Cortex of kidney (tissue), 1 donor: Measurements from ENCODE around the gene STN1.

Source experiments
- DNase-seq: peaks from one replicate; lab custom pipeline; 2025; lab: John Stamatoyannopoulos, UW

The STN1 gene

DNA sequence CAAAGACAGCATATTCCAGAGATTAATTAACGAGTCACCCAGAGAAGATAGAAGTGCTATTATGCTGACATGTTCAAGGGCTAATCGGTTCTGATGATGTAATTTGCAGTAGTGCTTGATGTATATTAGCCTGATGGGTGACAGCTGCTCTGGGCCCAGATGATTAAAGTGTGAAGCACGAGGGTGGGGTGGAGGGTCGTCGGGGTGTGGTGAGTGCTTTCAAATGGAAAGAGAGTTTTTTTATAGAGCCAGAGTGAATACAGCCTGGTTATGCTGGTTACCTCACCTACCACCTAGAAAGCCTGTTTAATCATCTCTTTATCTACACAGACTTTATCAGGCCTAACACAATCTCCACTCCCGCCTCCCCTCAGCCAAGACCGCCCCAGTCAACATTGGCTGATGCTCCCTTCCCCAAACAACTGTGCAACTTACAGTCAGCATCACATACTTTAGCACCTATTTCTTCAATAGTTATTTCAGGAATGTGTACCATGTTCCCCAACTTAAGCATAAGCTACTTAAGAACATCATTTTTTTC is 11.5 kb upstream of the STN1 start:
- no peak for DNase-seq

DNA sequence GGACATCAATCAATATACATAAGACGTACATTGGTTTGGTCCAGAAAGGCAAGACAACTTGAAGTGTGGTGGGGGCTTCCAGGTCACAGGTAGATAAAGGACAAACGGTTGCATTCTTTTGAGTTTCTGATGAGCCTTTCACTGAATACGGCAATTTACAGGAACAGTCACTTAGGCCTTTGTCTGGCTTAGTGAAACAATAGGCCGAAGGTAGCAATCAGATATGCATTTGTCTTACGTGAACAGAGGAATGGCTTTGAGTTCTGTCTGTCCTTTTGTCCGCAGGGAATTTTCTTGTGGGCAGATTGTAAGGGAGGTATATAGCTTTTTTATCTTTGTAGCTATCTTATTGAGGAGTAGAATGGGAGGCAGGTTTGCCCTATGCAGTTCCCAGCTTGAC is 10.8 kb upstream of the STN1 start:
- DNase-seq: no peak

DNA sequence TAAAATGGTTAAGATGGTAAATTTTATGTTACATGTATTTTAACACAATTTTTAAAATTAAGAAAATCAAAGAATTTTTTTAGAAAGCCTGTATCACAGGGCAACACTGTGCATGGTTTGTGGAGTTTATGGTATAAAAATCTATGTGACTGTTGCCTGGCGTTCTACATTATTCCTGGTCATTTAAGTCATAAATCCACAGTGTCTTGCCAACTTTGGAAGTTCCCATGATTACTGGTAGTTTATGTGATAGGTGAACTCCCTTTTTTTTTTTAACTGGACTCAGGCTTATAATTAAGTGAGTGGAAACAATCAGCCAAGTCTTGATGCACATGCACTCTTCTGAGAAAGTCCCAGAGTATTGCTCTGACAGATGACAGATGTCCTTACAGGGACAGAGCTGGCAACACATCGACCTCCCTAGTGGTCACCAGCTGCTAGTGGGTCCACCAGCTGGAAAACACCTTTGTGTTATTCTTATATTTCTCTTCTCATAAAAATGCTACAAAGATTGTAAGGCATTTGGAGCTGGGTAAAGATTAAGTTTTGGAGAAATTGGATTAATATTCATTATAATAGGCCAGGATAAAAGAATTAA is 8.8 kb upstream of the STN1 start:
- DNase-seq: no peak

DNA sequence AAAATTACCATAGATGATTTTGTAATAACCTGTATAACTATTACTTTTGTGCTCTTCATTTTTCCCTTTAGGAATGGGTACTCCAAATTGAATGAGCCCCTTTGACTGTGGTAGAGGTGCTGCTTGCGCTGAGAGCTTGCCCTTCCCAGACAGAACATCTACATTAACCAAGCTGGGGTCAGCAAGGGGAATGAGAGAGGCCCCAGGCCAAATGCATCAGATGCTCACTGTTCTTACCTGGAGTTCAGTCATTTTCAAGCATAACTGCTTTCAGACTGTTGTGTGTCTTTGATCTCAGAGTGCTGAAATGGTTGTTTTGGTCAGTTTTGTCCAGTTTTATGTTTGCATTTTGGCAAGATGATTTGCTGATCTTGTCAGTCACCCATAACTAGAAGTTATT is 7.6 kb upstream of the STN1 start:
- no peak for DNase-seq

DNA sequence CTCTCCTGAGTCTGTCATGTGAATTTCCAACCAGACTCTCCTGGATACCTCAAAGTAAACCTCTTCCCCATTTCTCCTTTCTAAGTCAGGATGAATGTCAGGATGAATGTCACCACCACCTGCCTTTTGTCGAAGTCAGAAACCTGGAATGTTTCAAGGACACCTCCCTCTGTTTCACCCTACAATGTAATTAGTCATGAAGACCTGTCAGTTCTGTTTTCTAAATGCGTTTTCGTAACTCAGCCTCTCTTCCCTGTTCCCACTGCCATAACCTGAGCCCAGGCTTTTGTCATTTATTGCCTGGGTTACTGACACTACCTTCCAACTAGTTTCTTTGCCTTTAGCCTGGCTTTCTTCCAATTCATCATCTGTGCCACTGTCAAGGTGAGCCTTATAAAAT is 5.5 kb upstream of the STN1 start:
- no peak for DNase-seq

DNA sequence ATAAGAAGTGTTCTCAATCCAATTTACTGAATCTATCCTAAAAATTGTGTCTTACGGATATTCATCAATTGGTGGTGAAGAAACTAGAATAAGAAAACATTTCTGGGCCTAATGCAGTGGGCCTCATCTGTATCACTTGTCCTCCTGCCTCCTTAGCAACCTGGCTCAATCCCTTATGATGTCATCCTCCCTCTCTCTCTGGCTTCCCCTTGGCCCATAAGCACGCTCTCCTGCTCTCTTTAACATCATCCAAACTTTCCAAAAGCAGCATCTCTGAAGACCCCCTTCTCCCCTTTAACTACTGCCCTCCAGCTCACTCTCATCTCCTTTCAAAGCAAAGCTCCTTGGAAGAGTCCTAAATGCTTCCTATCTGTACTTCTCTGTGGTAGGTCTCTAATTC is 4.7 kb upstream of the STN1 start:
- no peak for DNase-seq

DNA sequence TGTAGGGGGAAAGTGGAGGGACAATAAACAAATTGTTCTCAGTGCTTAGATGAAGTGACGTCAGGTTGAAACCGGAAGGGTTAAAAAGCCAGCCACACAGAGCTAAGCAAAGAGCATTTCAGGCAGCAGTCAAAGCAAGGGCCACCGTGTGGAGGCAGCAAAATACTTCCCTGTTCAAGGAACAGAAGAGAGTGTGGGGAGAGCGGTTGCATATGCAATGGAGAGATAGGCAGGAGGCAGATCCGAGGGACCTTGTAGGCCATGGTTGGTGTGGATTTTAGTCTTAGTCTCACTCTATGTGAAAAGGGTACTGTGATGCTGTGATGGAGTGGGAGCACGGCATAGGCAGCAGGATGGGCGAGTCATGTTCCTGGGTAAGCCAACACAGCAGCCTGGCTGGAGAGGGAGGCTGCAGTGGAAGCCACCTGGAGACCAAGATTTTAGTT is 3.8 kb upstream of the STN1 start:
- no peak for DNase-seq

DNA sequence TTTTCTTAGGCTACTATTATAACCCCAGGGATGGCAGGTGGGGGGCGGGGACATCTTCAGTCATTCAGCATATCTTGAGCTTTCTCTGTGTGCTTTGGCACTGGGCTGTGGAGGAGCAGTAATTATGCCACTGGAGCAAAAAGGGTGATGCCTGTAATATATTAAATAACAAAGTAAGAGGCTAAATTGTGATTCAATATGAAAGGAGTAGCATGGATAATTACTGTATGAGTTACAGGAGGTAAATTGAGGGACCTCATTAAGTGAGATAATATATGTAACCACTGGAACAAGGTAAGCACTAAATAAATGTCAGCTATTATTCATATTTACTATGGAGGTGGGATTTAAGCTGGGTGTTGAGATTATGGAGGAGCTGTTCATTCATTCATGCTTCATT is 3.3 kb upstream of the STN1 start:
- no peak for DNase-seq

DNA sequence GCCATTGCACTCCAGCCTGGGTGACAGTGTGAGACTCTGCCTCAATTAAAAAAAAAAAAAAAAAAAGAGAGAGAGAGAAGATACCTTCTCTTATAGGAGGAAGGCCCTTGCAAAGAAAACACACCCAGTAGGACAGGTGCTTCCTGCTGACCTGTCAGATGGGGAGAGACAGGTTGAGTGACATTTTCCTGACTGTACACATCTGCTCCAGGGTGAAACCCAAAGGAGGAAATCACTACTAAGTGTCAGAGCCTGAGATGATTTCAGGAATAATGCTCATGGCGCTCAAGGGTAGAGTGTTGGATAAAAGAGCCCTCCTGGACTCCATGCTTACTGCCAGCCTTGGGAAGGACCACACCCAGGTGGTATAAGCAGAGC is 1.7 kb upstream of the STN1 start:
- no peak for DNase-seq

DNA sequence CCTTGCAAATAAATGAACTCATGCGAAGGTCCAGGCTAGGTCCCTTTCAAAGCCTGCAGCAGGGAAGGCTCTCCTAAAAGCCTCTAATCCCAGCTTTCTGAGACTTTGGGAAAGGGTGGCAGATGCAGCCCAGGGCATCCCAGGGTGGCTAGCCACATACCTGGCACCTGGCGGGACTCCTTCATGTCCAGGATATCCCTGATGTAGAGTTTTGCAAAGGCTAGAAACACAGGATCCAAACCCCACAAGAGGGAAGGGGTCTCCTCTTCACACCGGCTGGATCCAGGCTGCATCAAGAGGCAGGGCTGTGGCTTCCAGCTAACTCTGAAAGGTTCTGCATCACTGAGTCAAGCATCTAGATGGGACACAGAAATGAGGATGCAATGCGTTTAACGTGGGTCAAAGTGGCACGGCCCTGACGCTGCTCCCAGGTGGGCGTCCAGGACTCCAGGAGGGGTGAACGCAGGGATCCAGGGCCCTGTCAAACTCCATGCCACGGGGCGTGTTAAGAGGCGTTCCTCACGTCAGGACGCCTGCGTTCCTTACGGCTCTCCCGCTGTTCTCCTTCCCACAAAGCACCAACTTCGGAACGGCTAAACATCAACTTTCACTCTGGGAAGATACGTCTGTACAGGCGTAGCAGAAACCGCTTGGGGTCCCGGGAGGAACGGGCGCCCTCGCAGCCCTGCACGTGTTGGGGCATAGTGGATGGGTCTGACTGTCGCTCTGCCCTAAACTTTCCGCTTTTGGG is 507 bp downstream of the STN1 start:
- no peak for DNase-seq

DNA sequence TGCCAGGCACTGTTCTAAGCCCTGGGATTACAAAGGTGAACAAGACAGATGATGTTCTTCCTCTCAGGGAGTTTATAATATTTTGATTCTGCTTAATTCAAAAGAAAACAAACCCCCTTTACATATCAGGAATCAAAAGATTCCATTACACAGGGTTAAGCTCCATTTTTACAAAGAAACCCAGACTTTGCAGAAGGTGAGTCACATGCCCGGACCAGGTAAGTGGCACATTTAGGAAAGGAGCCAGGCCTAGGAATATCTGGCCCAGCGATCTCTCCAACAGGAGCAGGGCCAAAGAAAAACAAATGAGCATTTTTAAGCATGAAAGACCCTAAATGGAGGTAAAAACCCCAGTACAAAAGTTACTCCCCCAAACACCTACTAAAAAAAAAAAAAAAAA is 1.1 kb downstream of the STN1 start:
- DNase-seq: no peak

DNA sequence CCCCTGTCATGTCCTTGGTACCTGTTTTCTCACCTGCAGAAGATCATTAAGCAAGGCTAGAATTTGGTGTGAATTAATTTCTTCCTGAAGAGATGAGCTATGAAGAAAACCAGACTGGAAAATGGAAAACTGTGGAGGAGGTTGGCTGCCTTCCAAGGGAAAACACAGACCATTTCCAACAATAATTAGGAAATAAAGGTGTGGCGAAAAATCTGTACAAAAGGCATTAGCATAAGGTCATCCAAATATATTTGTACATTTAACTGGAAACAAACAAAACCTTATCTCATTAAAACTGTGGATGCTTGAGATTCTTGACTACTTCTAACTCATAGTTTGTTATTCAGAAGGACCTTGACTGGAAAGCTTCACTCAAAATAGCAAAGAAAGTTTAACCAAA is 1.7 kb downstream of the STN1 start:
- DNase-seq: no peak

DNA sequence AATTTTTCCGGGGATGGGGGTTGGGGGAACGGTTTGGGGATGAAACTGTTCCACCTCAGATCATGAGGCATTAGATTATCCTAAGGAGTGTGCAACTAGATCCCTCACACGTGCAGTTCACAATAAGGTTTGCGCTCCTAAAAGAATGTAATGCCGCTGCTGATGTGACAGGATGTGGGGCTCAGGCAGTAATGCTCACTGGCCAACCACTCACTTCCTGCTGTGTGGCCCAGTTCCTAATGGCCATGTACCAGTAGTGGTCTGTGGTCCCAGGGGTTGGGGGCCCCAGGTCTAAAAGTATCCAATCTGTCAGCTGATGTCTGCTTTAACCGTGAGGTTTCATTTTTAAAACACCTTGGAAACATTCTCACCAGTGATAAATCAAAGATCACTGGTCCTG is 2.2 kb downstream of the STN1 start:
- no peak for DNase-seq

DNA sequence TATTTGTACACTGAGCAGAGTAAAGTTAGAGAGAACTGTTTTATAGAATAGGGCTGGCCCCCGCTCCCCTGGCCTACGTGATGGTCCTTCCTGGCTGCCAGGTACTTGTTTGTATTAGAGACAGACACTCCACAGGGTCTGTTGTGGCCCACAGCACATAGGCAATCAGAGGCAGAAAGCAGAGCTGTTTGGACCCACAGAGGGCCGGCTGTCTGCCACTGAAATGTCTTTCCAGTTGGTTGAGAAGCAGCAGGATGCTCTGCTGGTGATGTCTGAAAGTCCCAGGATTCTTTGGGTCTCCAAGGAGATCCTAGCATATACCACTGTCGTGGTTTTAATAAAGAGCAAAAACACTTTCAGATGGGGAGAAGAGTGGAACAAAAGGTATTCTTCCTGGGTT is 5.2 kb downstream of the STN1 start:
- no peak for DNase-seq

DNA sequence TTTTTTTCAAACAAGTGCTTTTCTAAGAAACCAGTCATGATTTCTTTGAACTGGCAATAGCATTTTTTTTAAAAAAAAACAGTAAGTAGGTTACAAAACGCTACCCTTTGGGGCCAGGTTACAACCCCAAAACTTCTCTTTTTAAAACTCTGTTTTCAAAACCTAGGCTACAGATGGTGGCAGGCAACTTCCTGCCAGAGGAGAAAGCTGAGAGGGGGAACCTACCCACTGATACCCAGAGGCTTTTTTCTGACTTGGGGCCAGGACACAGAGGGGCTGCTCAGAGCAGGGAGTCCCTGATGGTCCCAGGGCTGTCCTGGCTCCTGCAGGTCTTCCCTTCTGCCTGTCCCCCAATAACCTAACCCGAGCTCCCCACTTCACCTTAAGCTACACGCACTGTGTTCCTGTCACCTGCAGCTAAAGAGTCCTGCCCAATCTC is 6.9 kb downstream of the STN1 start:
- DNase-seq: no peak

DNA sequence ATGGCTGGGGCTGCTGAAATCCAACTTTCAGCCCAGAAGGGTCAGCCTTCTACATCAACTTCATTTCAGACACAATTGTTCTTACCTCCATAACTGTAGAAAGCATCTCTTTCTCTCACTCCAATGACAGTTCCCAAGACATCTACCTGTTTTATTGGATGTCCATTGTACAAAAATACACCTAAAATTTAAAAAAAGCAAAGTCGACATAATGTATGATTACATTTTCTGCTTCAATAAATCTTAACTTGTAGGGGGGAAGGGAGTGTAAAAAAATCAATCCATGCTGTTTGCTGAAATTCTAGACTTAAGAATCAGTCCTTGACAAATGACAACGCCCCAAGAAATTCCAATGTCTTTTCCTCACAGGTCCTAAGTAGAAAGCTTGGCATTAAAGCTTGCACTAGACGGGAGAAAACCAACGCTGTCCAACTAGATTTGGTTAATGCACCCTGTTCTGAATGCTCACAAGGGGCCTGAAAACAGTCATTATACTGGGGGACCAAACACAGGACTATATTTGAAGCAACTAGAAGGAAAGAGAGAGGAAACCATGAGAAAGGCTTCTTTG is 7.5 kb downstream of the STN1 start:
- no peak for DNase-seq

DNA sequence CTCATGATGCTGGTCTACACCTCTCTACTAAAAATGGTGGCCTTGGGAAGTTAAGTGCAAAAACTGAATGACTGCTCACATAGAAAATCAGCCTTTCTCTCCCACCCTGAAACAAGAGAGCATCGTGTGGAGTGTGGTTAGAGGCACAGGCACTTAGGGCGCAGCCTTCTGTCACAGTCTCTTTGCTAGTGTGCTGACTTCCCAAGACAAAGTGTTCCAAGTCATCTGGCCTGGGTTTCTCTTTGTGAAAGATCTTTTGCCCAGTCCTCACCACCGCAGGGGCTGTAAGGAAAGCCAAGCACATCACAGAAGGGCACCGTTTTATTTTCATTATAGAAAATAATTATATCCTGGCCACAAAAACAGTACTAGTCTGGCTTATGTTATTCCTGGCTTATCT is 12.5 kb downstream of the STN1 start:
- DNase-seq: no peak

DNA sequence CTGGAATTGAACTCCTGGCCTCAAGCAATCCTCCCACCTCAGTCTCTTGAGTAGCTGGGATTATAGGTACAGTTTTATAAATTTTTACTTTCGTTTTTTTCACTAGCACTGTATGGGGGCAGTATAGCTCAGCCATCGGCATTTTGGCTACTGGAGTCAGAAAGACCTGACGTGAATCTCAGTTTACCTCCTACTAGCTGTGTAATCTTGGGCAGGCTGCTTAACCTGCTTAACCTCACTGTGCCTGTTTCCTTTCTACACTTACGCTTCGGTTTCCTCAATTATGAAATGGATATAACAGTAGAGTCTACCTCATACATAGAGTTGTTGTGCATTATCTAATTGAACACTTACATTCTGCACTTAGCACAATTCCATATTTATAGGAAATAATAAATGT is 16.7 kb downstream of the STN1 start:
- no peak for DNase-seq

DNA sequence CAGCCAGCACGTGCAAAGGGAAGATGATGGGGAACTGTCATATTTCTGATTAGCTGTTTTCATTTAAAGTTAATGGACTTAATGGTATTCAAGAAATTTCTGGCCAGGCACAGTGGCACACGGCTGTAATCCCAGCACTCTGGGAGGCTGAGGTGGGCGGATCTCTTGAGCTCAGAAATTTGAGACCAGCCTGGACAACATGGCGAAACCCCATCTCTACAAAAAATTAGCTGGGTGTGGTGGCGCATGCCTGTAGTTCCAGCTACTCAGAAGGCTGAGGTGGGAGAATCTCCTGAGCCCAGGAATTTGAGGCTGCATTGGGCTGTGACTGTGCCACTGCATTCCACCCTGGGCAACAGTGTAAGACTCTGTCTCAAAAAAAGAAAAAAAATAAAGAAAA is 18.7 kb downstream of the STN1 start:
- DNase-seq: no peak

DNA sequence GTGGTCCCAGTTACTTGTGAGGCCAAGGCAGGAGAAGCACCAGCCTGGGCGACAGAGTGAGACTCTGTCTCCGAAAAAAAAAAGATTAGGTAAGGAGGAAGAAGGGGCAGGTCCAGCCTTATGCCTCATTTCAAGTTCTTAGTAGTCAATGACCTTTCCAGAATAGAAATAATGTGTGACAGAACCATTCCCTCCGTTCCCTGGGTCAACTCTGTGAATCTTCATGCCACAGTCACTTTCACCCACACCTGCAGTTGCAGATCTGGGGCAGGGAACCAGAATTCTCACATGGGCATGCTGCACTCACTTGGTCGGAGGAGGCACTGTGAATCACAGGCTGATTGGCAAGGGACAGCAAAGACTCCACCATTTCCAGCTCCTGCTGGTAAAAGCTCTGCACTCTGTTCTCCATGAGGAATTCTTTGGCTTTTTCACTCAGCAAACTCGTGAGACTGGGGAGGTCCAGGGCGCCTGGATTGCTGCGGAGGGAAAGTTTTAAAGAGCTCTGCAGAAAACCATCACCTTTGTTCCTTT is 20.7 kb downstream of the STN1 start:
- DNase-seq: no peak

DNA sequence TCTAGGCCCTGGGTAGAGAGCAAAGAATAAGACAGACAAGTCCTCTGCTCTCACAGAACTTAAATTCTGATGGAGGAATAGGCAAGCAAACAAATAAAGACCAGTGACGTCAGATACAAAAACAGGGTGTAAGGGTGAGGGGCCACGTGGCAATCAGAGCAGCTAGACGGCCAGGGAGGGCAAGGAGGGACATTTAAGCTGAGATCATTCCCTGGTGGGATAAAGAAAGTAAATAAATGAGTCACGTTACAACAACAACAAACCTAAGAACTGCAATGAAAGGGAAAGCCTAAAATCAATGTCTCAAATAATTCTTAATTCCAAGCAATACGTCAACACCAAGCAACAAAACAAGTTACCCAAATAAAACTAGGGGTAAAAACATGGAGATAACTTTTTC is 21.8 kb downstream of the STN1 start:
- no peak for DNase-seq

DNA sequence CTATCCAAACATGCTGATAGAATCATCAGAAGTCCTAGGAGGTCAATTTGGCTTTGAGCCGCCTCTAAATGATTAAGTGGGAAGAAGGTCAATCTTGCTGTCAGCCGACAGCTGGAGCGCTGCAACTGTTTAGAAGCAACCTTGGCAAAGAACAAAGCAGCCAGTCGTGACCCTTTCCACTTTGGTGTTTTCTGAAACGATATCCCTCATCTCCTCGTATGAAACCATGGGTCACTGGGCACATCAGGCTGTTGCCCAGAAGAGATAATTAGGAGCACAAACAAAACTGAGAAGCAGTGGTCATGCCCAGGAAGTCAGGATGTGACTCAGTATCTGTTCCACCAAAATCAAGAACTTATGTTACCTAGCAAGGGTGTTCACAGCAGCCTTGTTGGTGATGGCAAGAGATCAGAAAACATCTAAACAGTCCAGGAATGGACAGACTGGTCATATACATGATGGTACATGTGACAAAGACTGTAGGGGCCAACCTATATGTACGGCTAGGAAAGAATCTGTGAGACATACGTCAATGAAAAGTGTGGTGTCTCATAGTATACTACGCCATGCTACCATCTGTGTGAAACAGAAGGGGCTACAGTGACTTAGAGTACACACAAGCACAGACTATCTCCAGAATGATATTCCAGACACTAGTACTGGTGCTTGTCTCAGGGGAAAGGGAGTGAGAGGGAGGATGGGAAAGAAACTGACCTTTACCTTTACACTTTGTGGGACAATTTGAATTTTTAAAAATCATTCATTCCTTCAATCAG is 22.4 kb downstream of the STN1 start:
- no peak for DNase-seq
